ENCODE results near the gene ARID5B. TPM values are rescaled to one million over a fixed set of nuclear protein-coding genes. Genes with fewer than 3 reads are reported as not detected.

ARID5B gene
- total RNA-seq, 1 donor from 2014 or later: 1.1 TPM

- Mint-ChIP-seq H3K9me3 (ENCODE audit: unreplicated experiment) (peaks cover 12% of the 10 kb centered on the region), H3K4me3 (ENCODE audit: unreplicated experiment) (peak overlapping the region; percentile 92), H3K36me3 (ENCODE audit: unreplicated experiment) (no peaks in the 10 kb centered on the region), H3K27ac (ENCODE audit: unreplicated experiment) (peak overlapping the region; percentile 100), H3K27me3 (ENCODE audit: unreplicated experiment) (peaks cover 9% of the 10 kb centered on the region), H3K4me1 (ENCODE audit: low read depth, unreplicated experiment) (peaks cover 43% of the 10 kb centered on the region)
- no peak for TF ChIP-seq CTCF (IDR thresholded peaks at IDR 0.05; ENCODE audit: partially characterized antibody, unreplicated experiment)
- DNase-seq: peak; percentile 35
Observed at GRCh38 chr10:61899997-61900828, 1.3 kb upstream of the ARID5B start.

- H3K36me3 Mint-ChIP-seq (ENCODE audit: unreplicated experiment): no peaks in the 10 kb centered on the region
- peaks cover 7% of the 10 kb centered on the region for H3K27me3 Mint-ChIP-seq (ENCODE audit: unreplicated experiment)
Observed at GRCh38 chr10:61901829-61902444, 438 bp downstream of the ARID5B start.

GRCh38 chr10:61902445-61903220, 1.1 kb downstream of the ARID5B start:
- Mint-ChIP-seq H3K27me3 (ENCODE audit: unreplicated experiment) (peaks cover 7% of the 10 kb centered on the region), H3K9me3 (ENCODE audit: unreplicated experiment) (peaks cover 12% of the 10 kb centered on the region), H3K27ac (ENCODE audit: unreplicated experiment) (peak overlapping the region; percentile 46), H3K4me3 (ENCODE audit: unreplicated experiment) (peak overlapping the region; percentile 92), H3K4me1 (ENCODE audit: low read depth, unreplicated experiment) (peaks cover 38% of the 10 kb centered on the region), H3K36me3 (ENCODE audit: unreplicated experiment) (no peaks in the 10 kb centered on the region)
- DNase-seq: no peak
- no peak for TF ChIP-seq CTCF (IDR thresholded peaks at IDR 0.05; ENCODE audit: partially characterized antibody, unreplicated experiment)

More at GRCh38 chr10:61901829-61902444, 438 bp downstream of the ARID5B start:
- H3K27ac Mint-ChIP-seq (ENCODE audit: unreplicated experiment): peak overlapping the region; percentile 100
- no peak for TF ChIP-seq CTCF (IDR thresholded peaks at IDR 0.05; ENCODE audit: partially characterized antibody, unreplicated experiment)
- peaks cover 12% of the 10 kb centered on the region for H3K9me3 Mint-ChIP-seq (ENCODE audit: unreplicated experiment)
- no peak for DNase-seq
- peak overlapping the region; percentile 92 for H3K4me3 Mint-ChIP-seq (ENCODE audit: unreplicated experiment)
- peaks cover 40% of the 10 kb centered on the region for H3K4me1 Mint-ChIP-seq (ENCODE audit: low read depth, unreplicated experiment)

- Mint-ChIP-seq H3K36me3 (ENCODE audit: unreplicated experiment) (no peaks in the 10 kb centered on the region), H3K9me3 (ENCODE audit: unreplicated experiment) (peaks cover 10% of the 10 kb centered on the region), H3K4me3 (ENCODE audit: unreplicated experiment) (peak overlapping the region; percentile 92), H3K27ac (ENCODE audit: unreplicated experiment) (no peak overlapping the region), H3K27me3 (ENCODE audit: unreplicated experiment) (peaks cover 5% of the 10 kb centered on the region), H3K4me1 (ENCODE audit: low read depth, unreplicated experiment) (peaks cover 30% of the 10 kb centered on the region)
- TF ChIP-seq CTCF (IDR thresholded peaks at IDR 0.05; ENCODE audit: partially characterized antibody, unreplicated experiment): no peak
- peak; percentile 52 for DNase-seq
Observed at GRCh38 chr10:61903221-61903927, 1.9 kb downstream of the ARID5B start.

Measured in glutamatergic neuron (in vitro differentiated cells).